GM23338 (cell line): ENCODE data around the gene TRAPPC10. TPM values are rescaled to one million over a fixed set of nuclear protein-coding genes. Genes with fewer than 3 reads are reported as not detected.

Experiments used
- ATAC-seq: fragments of 200-7000 bp; cut with Tn5 transposase; 3 replicates; pipeline ENCODE4 v1.9.1; 2020
- DNase-seq: peaks from one replicate; pipeline ENCODE4 v3.0.0-alpha.2; 2015; ENCODE audit warnings: low spot score
- H2AFZ ChIP-seq: fragments of 200-600 bp; sonication (generic); 2 replicates; pipeline ENCODE4 v1.8.0; 2016; ENCODE audit warnings: antibody characterized with exemption, mild to moderate bottlenecking, moderate library complexity
- H3F3A ChIP-seq: fragments of 200-600 bp; sonication (generic); replicated peaks from 2 replicates; pipeline ENCODE4 v1.8.0; 2017; ENCODE audit warnings: antibody characterized with exemption, mixed run types, low read depth
- H3K27ac ChIP-seq: fragments of 200-600 bp; sonication (generic); 2 replicates; pipeline ENCODE4 v1.6.1; 2016; ENCODE audit warnings: low read depth
- H3K27me3 ChIP-seq: fragments of 200-600 bp; sonication (generic); 2 replicates; pipeline ENCODE4 v1.8.0; 2016; ENCODE audit warnings: mild to moderate bottlenecking, mixed run types, moderate library complexity; ENCODE audit not compliant: insufficient read depth
- H3K36me3 ChIP-seq: fragments of 200-600 bp; sonication (generic); 2 replicates; pipeline ENCODE4 v1.8.0; 2016; ENCODE audit warnings: mild to moderate bottlenecking; ENCODE audit not compliant: insufficient read depth
- H3K4me1 ChIP-seq: fragments of 200-600 bp; sonication (generic); 2 replicates; pipeline ENCODE4 v1.8.0; 2016; ENCODE audit warnings: mild to moderate bottlenecking, moderate library complexity; ENCODE audit not compliant: insufficient read depth
- H3K4me2 ChIP-seq: fragments of 200-600 bp; sonication (generic); 2 replicates; pipeline ENCODE4 v1.7.1; 2017; ENCODE audit warnings: mixed run types
- H3K4me3 ChIP-seq: fragments of 200-600 bp; sonication (generic); 2 replicates; pipeline ENCODE4 v1.6.1; 2016; ENCODE audit warnings: mixed run types
- H3K79me2 ChIP-seq: fragments of 200-600 bp; sonication (generic); replicated peaks from 2 replicates; pipeline ENCODE4 v1.8.0; 2017; ENCODE audit warnings: mild to moderate bottlenecking; ENCODE audit not compliant: insufficient read depth
- H3K9me2 ChIP-seq: fragments of 200-600 bp; sonication (generic); 2 replicates; pipeline ENCODE4 v1.8.0; 2017; ENCODE audit not compliant: insufficient read depth
- H4K20me1 ChIP-seq: fragments of 200-600 bp; sonication (generic); replicated peaks from 2 replicates; pipeline ENCODE4 v1.8.0; 2017; ENCODE audit warnings: mild to moderate bottlenecking; ENCODE audit not compliant: insufficient read depth
- H3K27ac Mint-ChIP-seq: 2 replicates; pipeline ENCODE4 v1.8.0; 2020; ENCODE audit warnings: inconsistent platforms, mild to moderate bottlenecking, moderate library complexity, mixed read lengths
- H3K27me3 Mint-ChIP-seq: 3 replicates; pipeline ENCODE4 v1.8.0; 2022; ENCODE audit warnings: low read depth, mild to moderate bottlenecking, moderate library complexity, mixed read lengths, inconsistent platforms; ENCODE audit not compliant: insufficient read depth, poor library complexity
- H3K36me3 Mint-ChIP-seq: 3 replicates; pipeline ENCODE4 v1.8.0; 2021; ENCODE audit warnings: low read depth, mild to moderate bottlenecking, inconsistent platforms, moderate library complexity, mixed read lengths
- H3K4me1 Mint-ChIP-seq: 3 replicates; pipeline ENCODE4 v1.8.0; 2020; ENCODE audit warnings: mild to moderate bottlenecking, inconsistent platforms, mixed read lengths
- H3K4me3 Mint-ChIP-seq: 3 replicates; pipeline ENCODE4 v1.8.0; 2021; ENCODE audit warnings: moderate library complexity, mild to moderate bottlenecking, inconsistent platforms, mixed read lengths
- H3K9me3 Mint-ChIP-seq: 3 replicates; pipeline ENCODE4 v1.8.0; 2020; ENCODE audit warnings: moderate library complexity, mild to moderate bottlenecking, inconsistent platforms, mixed read lengths
- ETS1 ChIP-seq: IDR thresholded peaks from 2 replicates; pipeline ENCODE4 v1.6.1; 2016; ENCODE audit warnings: antibody characterized with exemption
- EZH2 ChIP-seq: fragments of 200-600 bp; sonication (generic); IDR thresholded peaks from one replicate; pipeline ENCODE4 v1.8.0; 2017; ENCODE audit warnings: antibody characterized with exemption, mild to moderate bottlenecking, low read depth; ENCODE audit not compliant: unreplicated experiment
- EZH2phosphoT487 ChIP-seq: fragments of 200-600 bp; sonication (generic); IDR thresholded peaks from one replicate; pipeline ENCODE4 v1.8.1; 2018; ENCODE audit warnings: antibody characterized with exemption; ENCODE audit not compliant: unreplicated experiment
- NANOG ChIP-seq: IDR thresholded peaks from 2 replicates; pipeline ENCODE4 v1.6.1; 2016; ENCODE audit warnings: antibody characterized with exemption, borderline replicate concordance
- POLR2AphosphoS5 ChIP-seq: IDR thresholded peaks from 2 replicates; pipeline ENCODE4 v1.6.1; 2016; ENCODE audit warnings: antibody characterized with exemption, low read depth
- REST ChIP-seq: IDR thresholded peaks from one replicate; pipeline ENCODE4 v1.6.1; 2018; ENCODE audit warnings: antibody characterized with exemption; ENCODE audit not compliant: unreplicated experiment
- STAT1 ChIP-seq: IDR thresholded peaks from one replicate; pipeline ENCODE4 v1.6.1; 2016; ENCODE audit warnings: antibody characterized with exemption; ENCODE audit not compliant: unreplicated experiment
- ZNF331 ChIP-seq: fragments of 250-450 bp; sonication (Bioruptor Pico); IDR thresholded peaks from 2 replicates; pipeline ENCODE4 v1.5.0; 2020; ENCODE audit warnings: low read depth, mild to moderate bottlenecking, moderate library complexity
- ZNF462 ChIP-seq: fragments of 250-450 bp; sonication (Bioruptor Pico); IDR thresholded peaks from 2 replicates; pipeline ENCODE4 v1.5.0; 2020; ENCODE audit warnings: mild to moderate bottlenecking, moderate library complexity
- polyA plus RNA-seq: library from polyadenylated mRNA; unstranded; fragments of >200 nt; fragmentation: Nextera tagmentation; extraction: Ambion mirVana; gene quantifications from 2 replicates; pipeline ENCODE4 v1.2.1, GENCODE V29; 2016
- total RNA-seq: library from RNA; depleted of rRNA; stranded (reverse); fragments of >200 nt; shearing (Covaris generic); gene quantifications from 2 replicates; pipeline ENCODE4 v1.2.3, GENCODE V29; 2014

The TRAPPC10 gene
- total and polyA plus RNA-seq, 2 experiments from 2014 or later, result 14.0 to 27.1 TPM

- no peak for TF ChIP-seq ZNF462 (CRISPR knock-in tag)
Observed at GRCh38 chr21:44052071-44052829, 40.1 kb downstream of the TRAPPC10 start (continued).

- Histone ChIP-seq H3K27me3 (no peaks in the 10 kb centered on the region), H3F3A (no peaks in the 10 kb centered on the region), H3K9me2 (no peaks in the 10 kb centered on the region), H4K20me1 (peaks cover 36% of the 10 kb centered on the region), H3K36me3 (0 out of 2 replicates have a peak, but pooled peaks cover 9% of the 10 kb centered on the region), H3K4me1 (no peaks in the 10 kb centered on the region), H3K4me2 (no peak overlapping the region), H3K27ac (no peak overlapping the region), H3K79me2 (peaks cover 42% of the 10 kb centered on the region), H2AFZ (no peak overlapping the region), H3K4me3 (no peak overlapping the region)
- Mint-ChIP-seq H3K27me3 (peaks cover 4% of the 10 kb centered on the region), H3K4me3 (no peak overlapping the region), H3K36me3 (peaks cover 10% of the 10 kb centered on the region; the same call in 2 of the 3 replicates), H3K27ac (no peak overlapping the region), H3K4me1 (no peaks in the 10 kb centered on the region), H3K9me3 (no peaks in the 10 kb centered on the region)
- DNase-seq, result no peak
- no peak for ATAC-seq
- no peak for TF ChIP-seq REST
- TF ChIP-seq STAT1, result no peak
- TF ChIP-seq ZNF331 (CRISPR knock-in tag), result no peak
- TF ChIP-seq EZH2, result no peak
- no peak for TF ChIP-seq NANOG
- TF ChIP-seq ETS1, result no peak
- TF ChIP-seq EZH2phosphoT487, result no peak
- no peak for TF ChIP-seq POLR2AphosphoS5
Observed at GRCh38 chr21:44052830-44053226, 40.7 kb downstream of the TRAPPC10 start.
